HT1080 (cell line): ENCODE data around the gene CTH. TPM values are rescaled to one million over a fixed set of nuclear protein-coding genes. Genes with fewer than 3 reads are reported as not detected.
"Not testable (repeated sequence)": the region's sequence is repeated elsewhere in the genome, so short reads cannot be mapped to it uniquely, and the experiment has no call there.

Source experiments
- DNase-seq: peaks from one replicate; pipeline ENCODE4 v3.0.0-alpha.2; 2015; ENCODE audit warnings: low read depth
- polyA plus RNA-seq, 2 experiments: library from polyadenylated mRNA; depleted of rRNA; stranded (reverse); fragments of >200 nt; gene quantifications; 2 replicates each; pipeline ENCODE4 v1.2.3, GENCODE V29; 2015
- total RNA-seq: library from RNA; depleted of rRNA; stranded (reverse); fragments of >200 nt; shearing (Covaris generic); gene quantifications from 2 replicates; pipeline ENCODE4 v1.2.3, GENCODE V29; 2014; rRNA removed

CTH gene
- 4.1 and 4.7 TPM in 2 replicates for total RNA-seq
- polyA plus RNA-seq (2015; cell fraction: cytosol; rRNA removed), result 12.8 and 17.4 TPM in 2 replicates
- polyA plus RNA-seq (2015; cell fraction: nucleus; rRNA removed), result 26.9 and 32.1 TPM in 2 replicates

GRCh38 chr1:70410604-70411359 lies at the start of gene CTH:
TSS of gene CTH (plus strand) at chr1:70411268. CDS start at chr1:70411416, 148 bp downstream.
- DNase-seq, result peak; percentile 97

GRCh38 chr1:70361727-70362398 lies 49.2 kb upstream of the CTH start:
- DNase-seq, result no peak

GRCh38 chr1:70364439-70364838 lies 46.6 kb upstream of the CTH start:
- DNase-seq, result no peak

GRCh38 chr1:70366425-70366952 lies 44.6 kb upstream of the CTH start:
- DNase-seq, result not testable (repeated sequence)

- not testable (repeated sequence) for DNase-seq
These were observed 44.1 kb upstream of the CTH start for GRCh38 chr1:70366997-70367396.

- DNase-seq, result not testable (repeated sequence)
These were observed 43.7 kb upstream of the CTH start for GRCh38 chr1:70367397-70367796.

- not testable (repeated sequence) for DNase-seq
These were observed 39.5 kb upstream of the CTH start for GRCh38 chr1:70371586-70371985.

GRCh38 chr1:70372426-70372825 lies 38.6 kb upstream of the CTH start:
- no peak for DNase-seq

GRCh38 chr1:70373580-70373979 lies 37.5 kb upstream of the CTH start:
- peak; percentile 26 for DNase-seq

GRCh38 chr1:70376196-70376595 lies 34.9 kb upstream of the CTH start:
- DNase-seq, result no peak

GRCh38 chr1:70382682-70383081 lies 28.4 kb upstream of the CTH start:
- no peak for DNase-seq

- no peak for DNase-seq
These were observed 27.6 kb upstream of the CTH start for GRCh38 chr1:70383483-70383882.

- DNase-seq, result no peak
These were observed 26.5 kb upstream of the CTH start for GRCh38 chr1:70384542-70384941.

- no peak for DNase-seq
These were observed 25.6 kb upstream of the CTH start for GRCh38 chr1:70385477-70385876.

GRCh38 chr1:70386121-70386520 lies 24.9 kb upstream of the CTH start:
- DNase-seq, result no peak

- DNase-seq, result no peak
These were observed 23.6 kb upstream of the CTH start for GRCh38 chr1:70387507-70387906.

GRCh38 chr1:70392626-70393025 lies 18.4 kb upstream of the CTH start:
- no peak for DNase-seq

GRCh38 chr1:70396607-70397006 lies 14.5 kb upstream of the CTH start:
- no peak for DNase-seq

- no peak for DNase-seq
These were observed 14.1 kb upstream of the CTH start for GRCh38 chr1:70397013-70397412.

- no peak for DNase-seq
These were observed 10.7 kb upstream of the CTH start for GRCh38 chr1:70400335-70400734.

- DNase-seq, result no peak
These were observed 9.1 kb upstream of the CTH start for GRCh38 chr1:70401974-70402373.

GRCh38 chr1:70403759-70404158 lies 7.3 kb upstream of the CTH start:
- no peak for DNase-seq
